Spleen (tissue), 11 donors: ENCODE results near the gene BZW2. TPM values are rescaled to one million over a fixed set of nuclear protein-coding genes. Genes with fewer than 3 reads are reported as not detected.

ENCODE experiments used
- DNase-seq: peaks from one replicate; pipeline ENCODE4 v3.0.0-alpha.2; 2020
- H3K27ac ChIP-seq, 8 donors: fragments of 200-600 bp; sonication (generic) in 7 of 8; 1 replicate in 4 of 8; 2 replicates in 4 of 8; pipeline versions ENCODE4 v1.5.0 to v1.8.0; 2016 to 2021; ENCODE audit warnings: inconsistent platforms in 4 of 8, mild to moderate bottlenecking in 4 of 8, moderate library complexity in 1 of 8
- H3K27me3 ChIP-seq, 7 donors: fragments of 200-600 bp; sonication (generic) in 6 of 7; replicated peaks in 1 of 7; 1 replicate in 4 of 7; 2 replicates in 3 of 7; pipeline versions ENCODE4 v1.5.0 to v1.8.0; 2016 to 2021; ENCODE audit warnings: inconsistent platforms in 3 of 7, mild to moderate bottlenecking in 1 of 7
- H3K36me3 ChIP-seq, 6 donors: fragments of 200-600 bp; sonication (generic) in 5 of 6; 1 replicate in 4 of 6; 2 replicates in 2 of 6; pipeline versions ENCODE4 v1.5.0 to v1.8.0; 2016 to 2021; ENCODE audit warnings: inconsistent platforms in 2 of 6
- H3K4me1 ChIP-seq, 6 donors: fragments of 200-600 bp; sonication (generic) in 5 of 6; 1 replicate in 3 of 6; 2 replicates in 3 of 6; pipeline versions ENCODE4 v1.5.0 to v1.8.0; 2016 to 2021; ENCODE audit warnings: inconsistent platforms in 3 of 6
- H3K4me3 ChIP-seq, 8 donors: fragments of 200-600 bp; sonication (generic) in 7 of 8; 1 replicate in 4 of 8; 2 replicates in 4 of 8; pipeline versions ENCODE4 v1.5.0 to v1.8.0; 2016 to 2021; ENCODE audit warnings: inconsistent platforms in 4 of 8, mild to moderate bottlenecking in 4 of 8, moderate library complexity in 2 of 8
- H3K9me3 ChIP-seq, 8 donors: fragments of 200-600 bp; sonication (generic) in 7 of 8; 1 replicate in 4 of 8; 2 replicates in 4 of 8; pipeline versions ENCODE4 v1.5.0 to v1.8.0; 2016 to 2021; ENCODE audit warnings: inconsistent platforms in 4 of 8
- POLR2A ChIP-seq, 3 donors: fragments of 450-650 bp; IDR thresholded peaks; one replicate each; pipeline ENCODE4 v1.5.1; 2017; ENCODE audit warnings: antibody characterized with exemption in 3 of 3, mild to moderate bottlenecking in 1 of 3
- POLR2AphosphoS5 ChIP-seq, 3 donors: sonication (generic); formaldehyde crosslinking; IDR thresholded peaks; one replicate each; pipeline ENCODE4 v1.5.1; 2017; ENCODE audit warnings: antibody characterized with exemption in 3 of 3
- WGBS, 5 donors: extraction: QIAGEN DNeasy Blood & Tissue Kit in 3 of 5; methylation state at CpG; one replicate each; pipeline versions ENCODE4 v1.1.5 to v1.1.7; 2013 to 2018; 5-methylcytosine and 5-hydroxymethylcytosine counted together
- intact Hi-C: fragments of 100-400 bp; cut with DNase I; formaldehyde crosslinking; loops from one replicate; pipeline ENCODE4 v1.15.0; 2023; ENCODE audit warnings: low total_unique reads
- polyA plus RNA-seq, 3 donors: library from polyadenylated mRNA; stranded (reverse); fragments of 200-250 nt; gene quantifications; one replicate each; pipeline ENCODE4 v1.2.1, GENCODE V29; 2013
- total RNA-seq, 7 donors: library from RNA; depleted of rRNA in 3 of 7; stranded (reverse); fragments of >200 nt in 3 of 7; fragmentation: NEBNext Ultra II Directional in 4 of 7; extraction: Animal tissue kit (Norgen Biotek cat#: 25700) in 4 of 7; gene quantifications; one replicate each; pipeline versions ENCODE4 v1.1.0 to v1.2.1, GENCODE V29; 2016 to 2021
- TF ChIP-seq, protein P1 (sequence below), 11 experiments: fragments of 200-600 bp in 7 of 11; fragments of 450-650 bp in 4 of 11; sonication (generic) in 4 of 11; IDR thresholded peaks in 8 of 11; conservative IDR thresholded peaks in 3 of 11; 1 replicate in 7 of 11; 2 replicates in 4 of 11; pipeline versions ENCODE4 v1.4.0 to v1.8.0; 2016 to 2021; ENCODE audit warnings: antibody characterized with exemption in 11 of 11, inconsistent platforms in 4 of 11, mild to moderate bottlenecking in 1 of 11
- donor health status: healthy with polysubstance abuse.
- donor health status: DM: no; HTN: no; CAD: no; lungs with moderate emphysema.
- donor health status: DM: no; HTN: no; CAD: no.
- donor health status: Bipolar disorder and iron deficiency.
- donor health status: healthy.
- donor health status: DM: no; HTN: no; CAD: no.
- donor health status: DM: yes; HTN: yes; CAD: no.

The BZW2 gene
- total and polyA plus RNA-seq, 10 donors = 19.4 to 40.5 (median 26.8) TPM

DNA sequence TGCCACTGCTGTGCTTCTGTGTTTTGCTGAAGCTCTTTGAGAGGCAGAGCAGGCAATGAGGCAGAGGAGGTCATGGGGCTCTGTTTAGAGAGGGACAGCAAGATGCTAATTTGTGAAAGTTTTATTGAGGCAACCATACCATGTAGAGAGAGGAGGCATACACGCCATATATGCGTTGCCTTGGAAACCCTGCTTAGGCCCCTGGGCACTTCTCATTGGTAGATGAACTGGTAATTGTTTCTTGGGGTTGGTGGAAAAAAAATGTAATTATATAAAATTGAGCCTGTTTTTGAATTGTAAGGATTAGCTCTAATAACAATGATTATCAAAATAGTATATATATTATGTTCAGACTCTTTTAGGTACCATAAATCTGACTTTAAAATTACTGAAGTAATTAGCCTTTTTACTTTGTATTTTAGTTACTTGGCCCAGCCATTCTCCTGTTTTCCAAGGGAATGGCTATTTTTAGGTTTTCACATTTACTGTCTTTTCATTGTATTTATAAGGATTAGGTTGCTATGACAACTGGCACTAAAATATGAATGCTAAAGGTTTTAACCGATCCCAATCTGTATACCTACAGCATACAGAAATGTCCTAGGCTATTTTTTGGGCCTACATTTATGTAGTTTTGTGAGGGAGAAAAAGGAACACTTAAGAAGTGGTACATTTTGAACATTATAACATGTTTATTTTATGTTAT, 52.4 kb downstream of the BZW2 start:
- 90 to 96% (median 95%) methylated on average over 3 of the region's 3 CpGs for WGBS, 5 donors
- peaks cover 3 to 90% (median 46%) of the 10 kb centered on the region in 6 donors for H3K36me3 ChIP-seq
- no peaks in the 10 kb centered on the region for H3K27me3 ChIP-seq
- H3K27ac ChIP-seq = no peak overlapping the region
- no peak for TF ChIP-seq POLR2AphosphoS5 (IDR thresholded peaks at IDR 0.05)
- TF ChIP-seq, protein P1, sequence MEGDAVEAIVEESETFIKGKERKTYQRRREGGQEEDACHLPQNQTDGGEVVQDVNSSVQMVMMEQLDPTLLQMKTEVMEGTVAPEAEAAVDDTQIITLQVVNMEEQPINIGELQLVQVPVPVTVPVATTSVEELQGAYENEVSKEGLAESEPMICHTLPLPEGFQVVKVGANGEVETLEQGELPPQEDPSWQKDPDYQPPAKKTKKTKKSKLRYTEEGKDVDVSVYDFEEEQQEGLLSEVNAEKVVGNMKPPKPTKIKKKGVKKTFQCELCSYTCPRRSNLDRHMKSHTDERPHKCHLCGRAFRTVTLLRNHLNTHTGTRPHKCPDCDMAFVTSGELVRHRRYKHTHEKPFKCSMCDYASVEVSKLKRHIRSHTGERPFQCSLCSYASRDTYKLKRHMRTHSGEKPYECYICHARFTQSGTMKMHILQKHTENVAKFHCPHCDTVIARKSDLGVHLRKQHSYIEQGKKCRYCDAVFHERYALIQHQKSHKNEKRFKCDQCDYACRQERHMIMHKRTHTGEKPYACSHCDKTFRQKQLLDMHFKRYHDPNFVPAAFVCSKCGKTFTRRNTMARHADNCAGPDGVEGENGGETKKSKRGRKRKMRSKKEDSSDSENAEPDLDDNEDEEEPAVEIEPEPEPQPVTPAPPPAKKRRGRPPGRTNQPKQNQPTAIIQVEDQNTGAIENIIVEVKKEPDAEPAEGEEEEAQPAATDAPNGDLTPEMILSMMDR (IDR thresholded peaks at IDR 0.05 in 8 of 11, conservative IDR thresholded peaks at IDR 0.05 in 3 of 11) = no peak
- no peak for TF ChIP-seq POLR2A (IDR thresholded peaks at IDR 0.05)
- intact Hi-C loops = loop anchor here (10.0 kb wide), 1 partner anchor 216 kb away; no protein-coding TSS in a partner anchor
- DNase-seq = no peak
- H3K4me1 ChIP-seq = no peaks in the 10 kb centered on the region
- H3K9me3 ChIP-seq = no peaks in the 10 kb centered on the region
- H3K4me3 ChIP-seq = no peak overlapping the region

DNA sequence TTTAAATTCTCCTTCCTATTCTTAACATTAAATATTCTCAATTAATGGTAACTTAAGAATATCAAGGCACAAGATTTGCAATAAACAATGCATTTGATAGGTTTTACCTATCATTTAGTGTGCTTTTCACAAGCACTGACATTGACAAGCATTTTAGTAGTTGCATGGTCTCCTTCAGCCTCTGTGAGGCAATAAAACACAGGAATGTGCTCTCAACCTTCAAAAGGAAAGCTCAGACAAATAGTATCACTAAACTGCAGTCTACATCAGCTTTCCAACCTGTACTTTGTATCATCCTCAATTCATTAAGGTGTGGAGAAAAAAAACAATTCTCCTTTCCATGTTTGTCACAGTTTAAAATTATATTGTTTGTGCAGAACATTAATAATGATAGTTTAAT, 56.5 kb downstream of the BZW2 start:
- H3K4me1 ChIP-seq = no peaks in the 10 kb centered on the region
- intact Hi-C loops = no loop called here
- no peak for TF ChIP-seq POLR2A (IDR thresholded peaks at IDR 0.05)
- TF ChIP-seq POLR2AphosphoS5 (IDR thresholded peaks at IDR 0.05) = no peak
- TF ChIP-seq, protein P1 (IDR thresholded peaks at IDR 0.05 in 8 of 11, conservative IDR thresholded peaks at IDR 0.05 in 3 of 11) = no peak
- no peak for DNase-seq
- peaks cover 0 to 90% (median 40%) of the 10 kb centered on the region in 6 donors for H3K36me3 ChIP-seq
- no peak overlapping the region for H3K27ac ChIP-seq
- H3K9me3 ChIP-seq = no peaks in the 10 kb centered on the region
- no peaks in the 10 kb centered on the region for H3K27me3 ChIP-seq
- no peak overlapping the region for H3K4me3 ChIP-seq

DNA sequence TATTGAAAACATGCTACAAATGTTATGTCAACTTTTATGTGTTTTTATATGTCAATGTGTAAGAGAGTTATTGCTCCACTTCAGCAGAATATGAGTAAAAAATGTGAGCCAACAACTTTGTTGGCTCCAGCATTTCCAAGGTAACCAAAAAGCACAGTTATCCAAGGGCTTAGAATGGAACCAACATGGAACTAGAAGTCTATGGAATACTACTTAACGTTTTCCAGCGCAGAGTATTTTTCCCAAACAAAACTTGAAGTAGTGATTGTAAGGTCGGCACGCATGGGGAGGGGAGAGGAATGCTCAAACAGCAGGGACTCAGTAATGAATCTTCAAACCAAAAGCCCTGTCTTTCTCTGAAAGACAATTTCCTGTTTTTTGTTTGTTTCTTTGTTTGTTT, 62.5 kb downstream of the BZW2 start:
- intact Hi-C loops = no loop called here
- Histone ChIP-seq H3K9me3 (no peaks in the 10 kb centered on the region), H3K36me3 (peaks cover 0 to 38% (median 18%) of the 10 kb centered on the region in 6 donors), H3K4me3 (no peak overlapping the region), H3K4me1 (no peaks in the 10 kb centered on the region), H3K27me3 (no peaks in the 10 kb centered on the region), H3K27ac (no peak overlapping the region)
- DNase-seq = no peak
- WGBS, 5 donors = 93 to 98% (median 95%) methylated on average over 4 of the region's 4 CpGs
- TF ChIP-seq, protein P1 (IDR thresholded peaks at IDR 0.05 in 8 of 11, conservative IDR thresholded peaks at IDR 0.05 in 3 of 11) = no peak
- no peak for TF ChIP-seq POLR2AphosphoS5 (IDR thresholded peaks at IDR 0.05)
- TF ChIP-seq POLR2A (IDR thresholded peaks at IDR 0.05) = no peak

DNA sequence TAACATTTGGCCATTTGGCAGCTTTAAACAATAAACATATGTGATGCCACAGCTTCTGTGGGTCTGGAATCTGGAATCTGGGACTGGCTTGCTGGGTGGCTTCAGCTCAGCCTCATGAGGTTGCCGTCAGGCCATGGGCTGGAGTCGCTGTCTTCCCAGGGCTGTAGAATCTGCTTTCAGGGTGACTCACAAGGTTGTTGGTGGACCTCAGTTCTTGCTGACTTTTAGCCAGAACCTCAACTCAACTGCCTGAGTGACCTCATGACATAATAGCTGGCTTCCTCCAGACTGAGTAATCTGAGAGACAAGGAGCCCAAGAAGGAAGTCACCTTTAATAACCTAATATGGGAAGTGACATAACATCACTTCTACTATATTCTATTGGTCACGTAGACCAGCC, 63.0 kb downstream of the BZW2 start:
- intact Hi-C loops = no loop called here
- no peak for DNase-seq

More for the DNA sequence above, 63.0 kb downstream of the BZW2 start:
- no peak overlapping the region for H3K27ac ChIP-seq
- no peaks in the 10 kb centered on the region for H3K27me3 ChIP-seq
- no peaks in the 10 kb centered on the region for H3K9me3 ChIP-seq
- 61 to 92% (median 86%) methylated on average over 3 of the region's 3 CpGs for WGBS, 5 donors
- no peak overlapping the region for H3K4me3 ChIP-seq
- H3K36me3 ChIP-seq = peaks cover 0 to 34% (median 17%) of the 10 kb centered on the region in 6 donors
- H3K4me1 ChIP-seq = no peaks in the 10 kb centered on the region
- TF ChIP-seq POLR2A (IDR thresholded peaks at IDR 0.05) = no peak
- no peak for TF ChIP-seq POLR2AphosphoS5 (IDR thresholded peaks at IDR 0.05)
- TF ChIP-seq, protein P1 (IDR thresholded peaks at IDR 0.05 in 8 of 11, conservative IDR thresholded peaks at IDR 0.05 in 3 of 11) = no peak
